HG03045 (cell line): ENCODE measurements around the gene CHST2.

Source experiments
- ATAC-seq: cut with Tn5 transposase; IDR thresholded peaks from one replicate; pipeline ENCODE4 v1.9.1; 2021; ENCODE audit warnings: mild to moderate bottlenecking, moderate library complexity; ENCODE audit not compliant: unreplicated experiment

Gene CHST2

DNA sequence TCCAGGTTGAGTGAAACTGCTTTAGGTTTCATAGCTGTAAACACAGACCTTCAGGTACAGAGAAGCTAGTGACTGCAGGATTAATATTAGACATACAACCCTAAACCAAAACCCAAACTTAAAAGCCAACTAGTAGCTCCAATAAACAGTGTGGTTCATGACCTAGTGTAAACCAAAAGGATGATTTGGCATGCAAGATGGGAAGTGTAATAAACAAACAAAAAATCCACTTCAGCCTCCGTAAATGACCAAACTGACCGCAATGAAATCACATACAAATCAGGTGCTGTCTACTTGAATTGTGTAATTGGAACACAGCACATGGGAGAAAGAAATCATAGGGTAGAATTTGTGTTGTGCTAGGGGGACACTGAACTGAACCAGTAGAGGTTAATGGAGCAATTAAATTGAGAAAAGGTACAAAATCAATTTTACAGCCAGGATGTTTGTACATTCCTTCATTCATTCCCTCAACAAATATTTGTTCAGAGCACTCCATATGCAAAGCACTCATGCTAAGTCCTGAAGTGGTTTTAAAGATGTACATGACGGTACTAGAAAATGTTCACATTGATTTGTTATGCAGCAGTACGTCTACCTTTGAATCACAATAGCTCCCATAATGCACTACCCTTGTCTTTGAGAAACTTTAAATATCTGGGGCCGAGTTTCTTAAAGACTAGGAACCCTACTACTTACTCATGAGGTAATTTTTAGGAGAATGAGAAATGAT, 21.4 kb upstream of the CHST2 start:
- ATAC-seq: no peak

DNA sequence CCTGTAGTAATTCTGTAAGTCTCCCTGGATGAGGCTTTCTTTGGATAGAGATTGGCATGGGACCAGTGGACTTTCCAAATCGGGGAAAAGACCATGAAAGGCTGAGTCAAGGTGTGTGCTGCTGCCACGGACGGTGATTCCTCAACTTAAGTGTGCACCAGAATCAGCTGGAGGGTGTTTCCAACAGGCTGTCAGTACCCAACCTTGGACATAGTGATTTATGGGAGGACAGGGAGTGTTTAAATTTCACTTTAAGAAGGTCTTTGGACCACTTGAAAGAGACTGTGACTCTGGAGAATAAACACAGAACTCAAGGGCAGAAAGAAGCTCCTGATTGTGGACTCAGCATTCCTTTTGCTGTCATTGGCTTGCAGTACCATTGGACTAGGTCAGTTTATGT, 20.4 kb upstream of the CHST2 start:
- no peak for ATAC-seq

GRCh38 chr3:143099690-143100089, 19.9 kb upstream of the CHST2 start:
- no peak for ATAC-seq

- ATAC-seq: no peak
Measured at GRCh38 chr3:143100451-143100850, 19.1 kb upstream of the CHST2 start.

DNA sequence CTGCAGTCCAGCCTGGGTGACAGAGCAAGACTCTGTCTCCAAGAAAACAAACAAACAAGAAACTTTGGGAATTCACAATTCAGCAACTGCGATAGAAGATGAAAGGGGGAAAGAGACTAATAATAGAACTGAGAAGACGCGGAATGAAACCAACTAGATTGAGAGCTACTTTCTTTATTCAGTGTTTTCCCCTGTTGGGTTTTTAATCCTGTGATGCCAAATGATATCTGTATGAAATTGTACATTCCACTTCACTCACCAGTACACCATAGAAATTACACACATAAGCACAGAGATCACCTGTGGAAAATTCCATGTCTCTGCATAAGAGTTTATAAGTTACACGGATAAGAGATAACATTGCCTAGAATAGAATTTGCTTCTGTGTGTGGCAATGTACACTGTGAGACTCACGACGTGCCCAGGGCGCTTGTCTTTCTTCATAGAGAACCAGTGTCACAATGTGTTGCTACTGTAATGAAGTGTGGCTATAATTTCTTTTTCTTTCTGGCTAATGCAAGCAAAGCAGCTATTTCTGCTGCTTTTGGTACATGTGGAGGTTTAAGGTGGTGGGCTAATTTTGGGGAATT, 17.7 kb upstream of the CHST2 start:
- ATAC-seq: no peak

GRCh38 chr3:143103652-143104051, 15.9 kb upstream of the CHST2 start:
- no peak for ATAC-seq

- ATAC-seq: no peak
Measured at GRCh38 chr3:143105170-143105569, 14.4 kb upstream of the CHST2 start.

DNA sequence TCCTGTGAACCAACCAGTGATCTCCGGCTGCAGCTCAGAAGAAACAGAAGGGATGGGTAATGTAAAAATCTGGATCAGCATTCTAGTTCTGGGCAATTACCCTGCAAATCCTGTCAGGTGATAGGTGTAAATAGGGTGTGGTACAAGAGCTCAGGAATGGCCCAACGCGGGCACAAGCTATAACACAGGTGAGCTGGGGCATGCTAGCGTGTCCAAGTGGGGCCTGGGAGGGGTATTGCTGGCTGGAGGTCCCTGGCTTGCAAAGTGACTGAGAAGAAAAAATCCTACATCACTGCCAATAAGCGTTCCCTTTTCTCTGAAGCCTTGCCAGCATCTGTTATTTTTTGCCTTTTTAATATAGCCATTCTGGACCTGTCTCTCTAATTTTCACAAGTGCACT, 9.7 kb upstream of the CHST2 start:
- ATAC-seq: no peak

DNA sequence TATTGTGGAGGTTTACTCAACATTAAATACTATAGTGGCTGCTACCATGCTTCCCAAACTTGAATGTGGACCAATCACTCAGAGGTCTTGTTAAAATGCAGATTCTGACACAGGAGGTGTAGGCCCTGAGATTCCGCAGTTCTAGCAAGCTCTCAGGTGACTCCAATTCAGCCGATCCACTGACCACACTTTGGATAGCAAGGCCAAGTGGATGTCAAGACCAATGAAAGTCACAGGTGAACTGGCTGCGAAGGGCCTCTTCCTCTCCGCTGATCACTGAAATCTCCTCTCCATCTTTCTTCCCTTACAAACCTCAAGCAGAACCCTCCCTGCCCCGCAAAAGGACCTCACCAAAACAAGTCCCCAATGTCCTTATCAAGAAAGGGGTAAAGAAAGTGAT, 9.2 kb upstream of the CHST2 start:
- ATAC-seq: no peak

DNA sequence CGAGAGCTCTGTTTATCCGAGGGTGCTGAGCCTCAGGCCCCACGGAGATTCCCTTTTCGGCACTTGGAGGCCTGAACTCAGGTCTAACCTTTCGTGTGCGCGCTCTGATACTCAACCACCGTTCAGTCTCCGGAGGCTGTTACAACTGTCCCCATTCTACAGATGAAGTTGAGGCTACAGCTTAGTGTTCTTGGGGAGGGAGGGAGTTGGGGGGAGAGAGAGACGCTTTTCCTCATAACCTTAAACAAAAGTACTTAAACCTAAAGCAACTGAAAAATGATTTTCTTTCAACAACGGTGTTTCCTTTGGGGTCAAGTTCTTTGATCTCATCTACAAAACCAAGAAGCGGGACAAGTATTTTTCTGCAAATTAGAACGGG, 952 bp upstream of the CHST2 start:
- ATAC-seq: no peak

GRCh38 chr3:143119974-143120715, 574 bp downstream of the CHST2 start:
- peak; percentile 16 for ATAC-seq

GRCh38 chr3:143120716-143121240, 1.2 kb downstream of the CHST2 start:
- peak; percentile 28 for ATAC-seq

DNA sequence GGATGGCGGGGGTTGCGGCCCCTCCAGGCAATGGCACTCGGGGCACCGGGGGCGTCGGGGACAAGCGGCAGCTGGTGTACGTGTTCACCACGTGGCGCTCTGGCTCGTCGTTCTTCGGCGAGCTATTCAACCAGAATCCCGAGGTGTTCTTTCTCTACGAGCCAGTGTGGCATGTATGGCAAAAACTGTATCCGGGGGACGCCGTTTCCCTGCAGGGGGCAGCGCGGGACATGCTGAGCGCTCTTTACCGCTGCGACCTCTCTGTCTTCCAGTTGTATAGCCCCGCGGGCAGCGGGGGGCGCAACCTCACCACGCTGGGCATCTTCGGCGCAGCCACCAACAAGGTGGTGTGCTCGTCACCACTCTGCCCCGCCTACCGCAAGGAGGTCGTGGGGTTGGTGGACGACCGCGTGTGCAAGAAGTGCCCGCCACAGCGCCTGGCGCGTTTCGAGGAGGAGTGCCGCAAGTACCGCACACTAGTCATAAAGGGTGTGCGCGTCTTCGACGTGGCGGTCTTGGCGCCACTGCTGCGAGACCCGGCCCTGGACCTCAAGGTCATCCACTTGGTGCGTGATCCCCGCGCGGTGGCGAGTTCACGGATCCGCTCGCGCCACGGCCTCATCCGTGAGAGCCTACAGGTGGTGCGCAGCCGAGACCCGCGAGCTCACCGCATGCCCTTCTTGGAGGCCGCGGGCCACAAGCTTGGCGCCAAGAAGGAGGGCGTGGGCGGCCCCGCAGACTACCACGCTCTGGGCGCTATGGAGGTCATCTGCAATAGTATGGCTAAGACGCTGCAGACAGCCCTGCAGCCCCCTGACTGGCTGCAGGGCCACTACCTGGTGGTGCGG, 1.9 kb downstream of the CHST2 start:
- peak; percentile 1 for ATAC-seq

DNA sequence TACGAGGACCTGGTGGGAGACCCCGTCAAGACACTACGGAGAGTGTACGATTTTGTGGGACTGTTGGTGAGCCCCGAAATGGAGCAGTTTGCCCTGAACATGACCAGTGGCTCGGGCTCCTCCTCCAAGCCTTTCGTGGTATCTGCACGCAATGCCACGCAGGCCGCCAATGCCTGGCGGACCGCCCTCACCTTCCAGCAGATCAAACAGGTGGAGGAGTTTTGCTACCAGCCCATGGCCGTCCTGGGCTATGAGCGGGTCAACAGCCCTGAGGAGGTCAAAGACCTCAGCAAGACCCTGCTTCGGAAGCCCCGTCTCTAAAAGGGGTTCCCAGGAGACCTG, 2.5 kb downstream of the CHST2 start:
- no peak for ATAC-seq

- ATAC-seq: no peak
Measured at GRCh38 chr3:143122608-143123352, 3.2 kb downstream of the CHST2 start.

DNA sequence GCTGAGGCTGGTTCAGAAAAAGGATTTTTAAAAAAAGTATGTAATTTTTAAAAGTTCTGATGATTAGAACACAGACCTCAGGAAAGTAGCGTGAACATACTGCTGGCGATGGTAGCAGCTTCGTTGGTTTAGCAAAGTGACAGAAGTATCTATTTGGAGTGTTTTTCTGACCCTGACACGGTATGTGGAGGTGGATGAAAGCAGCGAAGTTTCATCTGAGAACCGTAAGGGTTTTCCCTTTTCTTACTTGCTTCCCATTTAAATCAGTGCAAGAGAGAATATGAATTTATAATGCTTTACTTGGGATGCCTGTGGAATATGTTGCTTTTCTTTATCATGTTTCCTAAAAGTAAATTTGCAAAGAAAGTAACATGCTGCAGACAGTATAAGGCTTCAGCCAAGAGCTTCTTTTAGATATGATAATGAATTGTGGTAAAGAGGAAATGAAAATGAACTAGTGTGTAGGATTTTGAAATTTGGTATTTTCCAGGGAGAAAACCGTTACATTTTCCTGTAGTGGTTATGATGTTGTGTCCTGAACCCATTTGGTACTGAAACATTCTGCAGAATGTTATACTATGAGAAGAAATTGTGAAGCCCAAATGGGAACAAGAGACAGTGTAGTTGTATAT, 3.9 kb downstream of the CHST2 start:
- ATAC-seq: peak; percentile 22

- ATAC-seq: no peak
Measured at GRCh38 chr3:143124601-143125520, 5.3 kb downstream of the CHST2 start.

- no peak for ATAC-seq
Measured at GRCh38 chr3:143127801-143128200, 8.2 kb downstream of the CHST2 start.
